GM10266 (cell line): ENCODE measurements around the gene NUP210L.
"Not testable (repeated sequence)": the region's sequence is repeated elsewhere in the genome, so short reads cannot be mapped to it uniquely, and the experiment has no call there.

Experiments used
- DNase-seq: peaks from one replicate; pipeline ENCODE4 v3.0.0; 2012; ENCODE audit errors: extremely low spot score
- TF ChIP-seq, protein P1 (sequence below): IDR thresholded peaks from 2 replicates; pipeline ENCODE4 v1.5.1; 2012; ENCODE audit warnings: mild to moderate bottlenecking, low read depth; ENCODE audit not compliant: control insufficient read depth, insufficient read depth; ENCODE audit errors: missing control alignments

Gene NUP210L

DNA sequence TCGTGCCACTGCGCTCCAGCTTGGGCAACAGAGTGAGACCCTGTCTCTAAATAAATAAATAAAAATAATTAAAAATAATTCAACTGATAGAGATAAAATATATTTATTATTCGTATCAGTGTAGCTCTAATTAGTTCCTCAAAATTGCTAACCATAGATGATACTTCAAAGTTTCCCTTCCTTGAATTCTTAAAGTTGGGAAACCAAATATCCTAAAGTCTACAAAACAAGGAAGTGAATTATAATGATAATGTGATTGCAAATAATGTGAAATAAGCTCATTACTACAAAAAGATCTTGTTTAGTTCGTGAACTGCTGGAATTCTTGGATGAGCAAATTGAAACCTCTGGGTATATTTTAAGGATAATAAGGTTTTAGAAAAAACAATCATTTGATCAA, 60.5 kb downstream of the NUP210L start:
- TF ChIP-seq, protein P1, sequence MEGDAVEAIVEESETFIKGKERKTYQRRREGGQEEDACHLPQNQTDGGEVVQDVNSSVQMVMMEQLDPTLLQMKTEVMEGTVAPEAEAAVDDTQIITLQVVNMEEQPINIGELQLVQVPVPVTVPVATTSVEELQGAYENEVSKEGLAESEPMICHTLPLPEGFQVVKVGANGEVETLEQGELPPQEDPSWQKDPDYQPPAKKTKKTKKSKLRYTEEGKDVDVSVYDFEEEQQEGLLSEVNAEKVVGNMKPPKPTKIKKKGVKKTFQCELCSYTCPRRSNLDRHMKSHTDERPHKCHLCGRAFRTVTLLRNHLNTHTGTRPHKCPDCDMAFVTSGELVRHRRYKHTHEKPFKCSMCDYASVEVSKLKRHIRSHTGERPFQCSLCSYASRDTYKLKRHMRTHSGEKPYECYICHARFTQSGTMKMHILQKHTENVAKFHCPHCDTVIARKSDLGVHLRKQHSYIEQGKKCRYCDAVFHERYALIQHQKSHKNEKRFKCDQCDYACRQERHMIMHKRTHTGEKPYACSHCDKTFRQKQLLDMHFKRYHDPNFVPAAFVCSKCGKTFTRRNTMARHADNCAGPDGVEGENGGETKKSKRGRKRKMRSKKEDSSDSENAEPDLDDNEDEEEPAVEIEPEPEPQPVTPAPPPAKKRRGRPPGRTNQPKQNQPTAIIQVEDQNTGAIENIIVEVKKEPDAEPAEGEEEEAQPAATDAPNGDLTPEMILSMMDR, result no peak
- DNase-seq, result no peak

DNA sequence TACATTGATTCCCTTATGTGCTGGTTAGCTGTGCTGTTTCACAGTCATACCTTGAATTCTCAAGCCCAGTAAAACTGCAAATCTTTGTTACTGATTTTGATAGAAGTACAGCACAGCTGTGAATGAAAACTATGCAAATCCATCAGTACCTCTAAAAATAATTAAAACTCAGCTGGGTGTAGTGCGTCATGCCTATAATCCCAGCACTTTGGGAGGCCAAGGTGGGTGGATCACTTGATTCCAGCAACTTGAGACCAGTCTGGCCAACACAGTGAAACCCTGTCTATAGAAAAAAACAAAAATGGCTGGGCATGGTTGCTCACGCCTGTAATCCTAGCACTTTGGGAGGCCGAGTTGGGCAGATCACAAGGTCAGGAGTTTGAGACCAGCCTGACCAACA, 61.2 kb downstream of the NUP210L start:
- DNase-seq, result no peak
- TF ChIP-seq, protein P1, result no peak

DNA sequence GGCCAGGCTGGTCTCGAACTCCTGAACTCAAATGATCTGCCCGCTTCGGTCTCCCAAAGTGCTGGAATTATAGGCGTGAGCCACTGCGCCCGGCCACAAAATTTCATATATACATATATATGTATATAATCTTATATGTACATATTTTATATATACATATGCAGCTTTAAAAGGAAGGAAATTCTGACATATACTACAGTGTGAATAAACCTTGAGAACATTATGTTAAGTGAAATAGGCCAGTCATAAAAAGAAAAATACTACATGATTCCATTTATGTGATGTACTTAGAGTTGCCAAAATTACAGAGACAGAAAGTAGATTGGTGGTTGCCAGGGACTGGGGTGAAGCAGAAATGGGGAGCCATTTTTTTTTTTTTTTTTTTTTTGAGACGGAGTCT, 63.2 kb downstream of the NUP210L start:
- TF ChIP-seq, protein P1, result no peak
- no peak for DNase-seq

DNA sequence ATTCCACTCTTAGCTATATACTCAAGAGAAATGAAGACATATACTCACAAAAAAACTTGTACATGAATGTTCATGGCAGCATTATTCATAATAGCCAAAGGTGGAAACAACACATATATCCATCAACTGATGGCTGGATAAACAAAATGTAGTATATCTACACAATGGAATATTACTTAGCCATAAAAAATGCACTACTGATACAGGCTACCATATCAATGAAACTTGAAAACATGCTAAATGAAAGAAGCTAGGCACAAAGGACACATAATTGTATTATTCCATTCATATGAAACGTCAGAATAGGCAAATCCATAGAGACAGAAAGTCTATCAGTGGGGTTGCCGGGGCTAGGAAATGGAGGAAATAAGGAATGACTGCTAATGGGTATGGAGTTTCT, 67.3 kb downstream of the NUP210L start:
- TF ChIP-seq, protein P1, result no peak
- DNase-seq, result no peak

DNA sequence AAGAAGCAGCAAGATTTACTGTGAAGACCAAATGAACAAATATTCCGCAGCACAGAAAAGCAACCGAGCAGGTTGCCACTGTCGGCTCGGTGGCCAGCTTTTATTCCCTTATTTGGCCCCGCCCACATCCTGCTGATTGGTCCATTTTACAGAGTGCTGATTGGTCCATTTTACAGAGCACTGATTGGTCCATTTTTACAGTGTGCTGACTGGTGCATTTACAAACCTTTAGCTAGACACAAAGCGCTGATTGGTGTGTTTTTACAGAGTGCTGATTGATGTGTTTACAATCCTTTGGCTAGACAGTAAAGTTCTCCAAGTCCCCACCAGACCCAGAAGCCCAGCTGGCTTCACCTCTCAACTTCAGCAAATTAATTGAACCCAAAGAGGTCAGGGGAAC, 71.8 kb downstream of the NUP210L start:
- DNase-seq, result not testable (repeated sequence)

DNA sequence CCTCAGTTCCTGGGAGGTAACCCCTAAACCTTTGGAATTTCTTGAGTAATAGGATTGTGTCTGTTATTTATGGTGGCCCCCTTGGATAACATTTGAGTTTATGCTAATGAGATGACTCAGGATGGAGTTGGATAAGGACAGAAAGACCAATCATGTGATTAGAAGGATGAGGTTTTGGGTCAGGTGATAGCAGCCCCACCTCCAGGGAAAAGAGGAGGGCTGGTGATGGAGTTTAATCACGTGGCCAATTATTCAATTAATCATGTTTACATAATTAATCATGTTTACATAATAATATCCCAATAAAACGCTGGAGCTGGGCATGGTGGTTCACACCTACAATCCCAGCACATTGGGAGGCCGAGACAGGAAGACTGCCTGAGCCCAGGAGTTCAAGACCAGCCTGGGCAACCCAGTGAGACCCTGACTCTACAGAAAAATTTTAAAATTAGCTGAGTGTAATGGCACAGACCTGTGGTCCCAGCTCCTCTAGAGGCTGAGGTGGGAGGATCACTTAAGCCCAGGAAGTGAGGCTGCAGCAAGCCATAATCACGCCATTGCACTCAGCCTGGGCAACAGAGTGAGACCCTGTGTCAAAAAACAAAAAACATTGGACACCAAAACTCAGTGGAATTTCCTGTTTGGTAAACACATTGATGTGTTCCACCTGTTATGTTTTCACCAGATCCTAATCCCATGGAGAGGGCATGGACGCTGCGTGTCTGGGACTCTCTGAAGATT, 73.3 kb downstream of the NUP210L start:
- no peak for DNase-seq
- TF ChIP-seq, protein P1, result no peak

DNA sequence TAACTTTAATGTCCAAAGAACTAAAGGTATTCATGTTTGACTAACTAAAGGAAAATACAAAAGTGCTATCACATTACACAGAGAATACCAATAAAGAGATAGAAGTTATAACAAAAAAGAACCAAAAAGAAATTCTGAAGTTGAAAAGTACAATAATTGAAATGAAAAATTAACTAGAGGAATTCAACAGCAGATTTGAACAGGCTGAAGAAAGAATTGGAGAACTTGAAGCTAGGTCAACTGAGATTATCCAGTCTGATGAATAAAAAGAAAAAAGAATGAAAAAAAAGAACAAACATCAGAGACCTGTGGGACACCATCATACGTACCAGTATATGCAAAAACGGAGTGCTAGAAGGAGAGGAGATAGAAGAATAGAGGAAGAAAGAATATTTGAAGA, 78.5 kb downstream of the NUP210L start:
- TF ChIP-seq, protein P1, result no peak
- DNase-seq, result no peak

DNA sequence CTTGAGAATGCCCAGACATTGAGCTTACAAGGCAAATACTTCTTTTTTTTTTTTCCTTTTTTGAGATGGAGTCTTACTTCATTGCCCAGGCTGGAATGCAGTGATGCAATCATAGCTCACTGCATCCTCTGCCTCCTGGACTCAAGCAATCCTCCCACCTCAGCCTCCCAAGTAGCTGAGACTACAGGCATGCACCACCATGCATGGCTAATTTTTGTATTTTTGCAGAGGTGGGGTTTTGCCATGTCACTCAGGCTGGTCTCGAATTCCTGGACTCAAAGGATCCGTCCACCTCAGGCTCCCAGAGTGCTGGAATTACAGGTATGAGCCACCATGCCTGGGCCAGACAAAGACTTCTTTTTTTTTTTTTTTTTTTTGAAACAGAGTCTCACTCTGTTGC, 79.1 kb downstream of the NUP210L start:
- TF ChIP-seq, protein P1, result no peak
- DNase-seq, result no peak
